Left lobe of liver (tissue), 2 donors: ENCODE results near the gene ISL1. TPM values are rescaled to one million over a fixed set of nuclear protein-coding genes. Genes with fewer than 3 reads are reported as not detected.

Experiments
- ATAC-seq: fragments of 200-7000 bp; cut with Tn5 transposase; one replicate; pipeline ENCODE4 v1.9.1; 2020; ENCODE audit warnings: mild to moderate bottlenecking, moderate library complexity
- DNase-seq: peaks from one replicate; pipeline ENCODE4 v3.0.0-alpha.2; 2020; ENCODE audit warnings: low spot score
- total RNA-seq: library from RNA; stranded (reverse); gene quantifications from one replicate; pipeline ENCODE4 v1.2.1, GENCODE V29; 2021
- donor health status: DM: no; HTN: no; CAD: no; lungs with moderate emphysema.
- donor health status: DM: no; HTN: yes; CAD: no.

Gene ISL1
- total RNA-seq, 1 donor from 2014 or later, result not detected

GRCh38 chr5:51439232-51439631, 56.0 kb downstream of the ISL1 start:
- ATAC-seq (no peak), DNase-seq (no peak)
